GM19043 (cell line): ENCODE measurements around the gene THOC2.
"Not testable (repeated sequence)": the region's sequence is repeated elsewhere in the genome, so short reads cannot be mapped to it uniquely, and the experiment has no call there.

Experiments
- ATAC-seq: cut with Tn5 transposase; IDR thresholded peaks from one replicate; pipeline ENCODE4 v1.9.1; 2021; ENCODE audit warnings: low read depth; ENCODE audit not compliant: unreplicated experiment

THOC2 gene

DNA sequence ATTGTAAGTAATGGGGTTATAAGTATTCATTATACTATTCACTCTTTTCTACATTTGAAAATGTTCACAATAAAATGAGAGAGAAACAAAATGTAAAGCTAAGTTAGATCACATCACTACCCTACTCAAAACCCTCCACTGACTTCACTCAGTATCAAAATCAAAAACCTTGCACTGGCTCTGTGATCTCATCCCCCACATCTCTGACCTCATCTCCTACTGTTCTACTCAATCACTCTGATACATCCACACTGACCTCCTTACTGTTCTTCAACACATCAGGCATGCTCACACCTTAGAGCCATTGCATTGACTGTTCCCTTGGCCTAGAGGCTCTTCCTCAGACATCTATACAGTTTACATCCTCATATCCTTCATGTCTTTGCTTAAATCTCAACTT lies 50.7 kb downstream of the THOC2 start:
- ATAC-seq: no peak

GRCh38 chrX:123679733-123680460 lies 53.0 kb downstream of the THOC2 start:
- not testable (repeated sequence) for ATAC-seq

- no peak for ATAC-seq
Measured at GRCh38 chrX:123675154-123675553, 57.7 kb downstream of the THOC2 start.

DNA sequence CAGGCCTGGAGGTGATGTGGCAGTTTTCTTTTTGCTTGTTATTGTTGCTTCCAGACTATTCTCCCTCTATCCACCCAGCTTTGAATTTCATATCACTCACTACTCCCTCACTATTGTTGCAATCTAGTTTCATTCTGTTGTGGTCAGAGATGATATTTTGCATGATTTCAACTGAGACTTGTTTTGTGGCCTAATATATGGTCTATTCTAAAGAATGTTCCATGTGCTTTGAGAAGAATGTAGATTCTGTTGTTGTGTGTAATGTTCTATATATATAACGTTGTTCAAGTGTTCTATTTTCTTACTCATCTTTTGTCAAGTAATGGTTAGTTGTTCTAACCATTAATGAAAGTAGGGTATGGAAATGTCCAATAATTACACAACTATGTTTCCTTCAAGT lies 59.0 kb downstream of the THOC2 start:
- ATAC-seq: no peak

DNA sequence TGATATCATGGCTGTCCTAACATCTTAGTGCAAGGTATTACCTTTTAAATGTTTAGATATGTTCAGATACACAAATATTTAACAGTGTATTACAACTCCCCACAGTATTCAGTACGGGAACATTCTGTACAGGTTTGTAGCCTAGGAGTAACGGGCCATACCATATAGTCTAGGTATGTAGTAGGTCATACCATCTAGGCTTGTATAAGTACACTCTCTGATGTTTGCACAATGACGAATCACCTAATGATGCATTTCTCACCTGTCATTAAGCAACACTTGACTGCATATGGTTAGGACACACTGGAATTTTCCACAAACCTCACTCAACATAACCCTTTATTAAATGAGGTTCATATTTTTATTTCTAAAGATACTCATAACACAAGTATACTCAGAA lies 67.7 kb downstream of the THOC2 start:
- ATAC-seq: no peak

GRCh38 chrX:123664467-123665167 lies 68.2 kb downstream of the THOC2 start:
- ATAC-seq: not testable (repeated sequence)

GRCh38 chrX:123663720-123664119 lies 69.1 kb downstream of the THOC2 start:
- not testable (repeated sequence) for ATAC-seq

GRCh38 chrX:123656507-123656906 lies 76.3 kb downstream of the THOC2 start:
- not testable (repeated sequence) for ATAC-seq

GRCh38 chrX:123648811-123649181 lies 84.1 kb downstream of the THOC2 start:
- not testable (repeated sequence) for ATAC-seq

GRCh38 chrX:123648028-123648810 lies 84.6 kb downstream of the THOC2 start:
- no peak for ATAC-seq

DNA sequence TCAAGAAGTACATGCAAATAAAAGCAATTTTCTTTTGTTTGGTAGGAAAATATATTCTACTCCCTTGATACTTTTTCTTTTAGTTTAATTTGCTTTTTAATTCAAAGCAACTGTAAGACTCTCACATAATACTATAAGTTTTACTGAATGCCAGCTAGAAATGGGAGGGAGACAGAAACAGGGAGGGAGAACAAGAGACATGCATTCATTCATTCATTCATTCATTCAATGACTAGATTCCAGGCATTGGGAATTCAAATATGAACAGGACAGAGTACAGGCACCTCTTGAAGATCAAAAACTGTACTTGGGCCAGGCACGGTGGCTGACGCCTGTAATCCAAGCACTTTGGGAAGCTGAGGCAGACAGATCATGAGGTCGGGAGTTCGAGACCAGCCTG lies 85.6 kb downstream of the THOC2 start:
- no peak for ATAC-seq

- ATAC-seq: no peak
Measured at GRCh38 chrX:123629502-123629901, 103.3 kb downstream of the THOC2 start.

DNA sequence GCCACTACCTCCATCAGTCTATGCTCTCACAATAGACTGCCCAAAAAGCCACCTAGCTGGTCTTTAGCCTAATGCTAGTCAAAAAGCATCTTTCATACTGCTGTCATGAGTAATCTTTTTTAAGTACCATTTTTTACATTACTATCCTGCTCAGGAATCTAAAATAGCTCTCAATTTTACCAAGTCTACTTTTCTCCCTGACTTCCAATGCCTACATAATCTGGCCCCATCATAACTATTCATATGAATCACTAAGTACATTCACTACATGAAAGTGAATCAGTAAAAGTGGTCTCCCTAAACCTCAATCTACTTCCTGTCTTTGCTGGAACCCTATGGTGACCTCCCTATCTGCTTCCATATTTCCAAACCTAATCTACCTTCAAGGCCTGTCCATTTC lies 105.9 kb downstream of the THOC2 start:
- no peak for ATAC-seq

DNA sequence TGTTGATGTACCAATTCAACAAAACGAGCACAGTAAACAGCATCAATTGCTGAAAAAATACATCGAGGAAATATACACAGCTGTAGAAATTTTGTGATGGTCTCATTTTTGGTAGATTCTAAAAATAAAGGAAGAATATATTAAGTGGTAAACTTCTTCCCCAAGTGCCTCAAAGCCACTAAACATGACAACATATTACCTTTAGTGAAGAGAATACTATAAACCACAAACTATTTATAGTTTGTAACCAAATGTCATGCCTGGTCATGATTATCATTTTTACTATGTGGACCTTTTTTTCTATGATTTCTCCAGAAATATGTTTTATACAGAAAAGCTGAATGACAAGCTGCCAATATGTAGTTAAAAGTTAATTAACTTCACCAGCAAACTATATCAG lies 106.9 kb downstream of the THOC2 start:
- no peak for ATAC-seq

DNA sequence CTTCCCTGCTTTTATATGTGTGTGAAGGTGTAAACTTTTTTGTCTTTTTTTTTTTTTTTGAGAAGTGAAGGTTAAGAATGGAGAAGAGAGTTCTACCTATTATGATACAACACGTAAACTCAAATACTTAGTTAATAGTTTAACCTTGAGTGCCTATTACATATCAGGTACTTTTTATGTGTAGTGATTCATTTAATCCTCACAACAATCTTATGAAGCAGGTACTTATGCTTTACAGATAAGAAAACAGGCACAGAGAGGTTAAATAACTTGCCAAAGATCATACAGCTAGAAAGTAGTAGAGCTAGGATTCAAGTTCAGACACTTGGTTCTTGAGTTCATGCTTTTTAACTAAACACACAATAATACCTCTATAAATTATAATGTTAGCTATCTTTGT lies 107.4 kb downstream of the THOC2 start:
- no peak for ATAC-seq

GRCh38 chrX:123617007-123617406 lies 115.8 kb downstream of the THOC2 start:
- ATAC-seq: no peak

DNA sequence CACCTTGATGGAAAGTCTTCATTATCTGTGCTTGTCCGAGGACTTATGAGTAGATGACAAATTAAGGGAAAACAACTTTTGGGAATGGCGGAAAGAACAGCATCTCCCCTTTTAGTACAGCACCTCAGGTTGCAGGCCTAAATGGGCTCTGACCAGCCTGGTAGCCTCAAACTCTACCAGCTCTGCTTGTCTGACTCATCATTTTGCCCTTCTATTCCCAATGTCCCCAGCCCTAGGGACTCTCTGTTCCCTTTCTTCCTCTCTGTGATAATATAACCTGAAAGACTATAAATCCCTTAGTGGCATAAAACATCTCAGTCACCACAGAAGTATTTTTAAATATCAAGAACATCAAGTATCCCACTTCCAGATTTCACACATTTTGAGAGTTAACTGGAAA lies 121.9 kb downstream of the THOC2 start:
- ATAC-seq: no peak

GRCh38 chrX:123607806-123608205 lies 125.0 kb downstream of the THOC2 start:
- ATAC-seq: no peak

DNA sequence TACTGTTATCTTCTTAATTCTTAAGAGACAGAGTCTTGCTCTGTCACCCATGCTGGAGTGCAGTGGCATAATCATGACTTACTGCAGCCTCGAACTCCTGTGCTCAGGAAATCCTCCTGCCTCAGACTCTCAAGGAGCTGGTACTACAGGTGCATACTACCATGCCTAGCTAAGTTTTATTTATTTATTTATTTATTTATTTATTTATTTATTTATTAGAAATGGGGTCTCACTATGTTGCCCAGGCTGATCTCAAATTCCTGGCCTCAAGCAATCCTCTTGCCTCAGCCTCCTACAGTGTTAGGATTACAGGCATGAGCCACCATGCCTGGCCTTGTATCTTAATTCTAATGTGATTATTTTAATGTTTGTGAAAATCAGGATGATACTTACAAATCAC lies 125.6 kb downstream of the THOC2 start:
- ATAC-seq: no peak

DNA sequence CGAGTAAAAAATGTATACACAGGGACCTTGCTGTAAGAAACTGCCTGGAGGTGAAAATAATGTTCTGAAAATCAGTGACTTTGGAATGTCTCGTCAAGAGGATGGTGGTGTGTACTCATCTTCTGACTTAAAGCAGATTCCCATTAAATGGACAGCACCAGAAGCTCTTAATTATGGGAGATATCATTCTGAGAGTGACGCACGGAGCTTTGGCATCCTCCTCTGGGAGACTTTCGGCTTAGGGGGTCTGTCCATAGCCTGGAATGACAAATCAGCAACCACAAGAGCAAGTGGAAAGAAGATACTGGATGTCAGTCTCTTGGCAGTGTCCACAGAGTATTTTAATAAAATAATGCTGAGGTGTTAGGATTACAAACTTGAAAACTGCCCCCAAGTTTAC lies 129.4 kb downstream of the THOC2 start:
- ATAC-seq: no peak

DNA sequence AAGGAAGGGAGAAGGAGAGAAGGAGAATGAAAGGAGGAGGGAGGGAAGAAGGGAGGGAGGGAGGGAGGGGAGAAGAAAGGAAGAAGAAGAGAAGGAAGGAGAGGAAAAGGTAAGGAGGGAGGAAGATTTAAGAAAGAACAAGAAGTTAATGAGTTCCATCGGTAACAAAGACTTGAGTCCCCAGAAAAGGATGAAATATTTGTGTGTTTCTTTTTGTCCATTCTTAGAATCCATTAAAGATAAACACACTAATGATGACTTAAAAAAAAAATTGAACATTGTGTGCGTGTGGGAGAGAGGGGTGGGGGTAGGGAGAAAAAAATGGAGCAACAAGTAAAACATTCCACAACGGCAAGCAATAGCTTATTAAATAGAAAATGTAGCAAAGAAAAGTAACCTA lies 131.4 kb downstream of the THOC2 start:
- ATAC-seq: no peak

DNA sequence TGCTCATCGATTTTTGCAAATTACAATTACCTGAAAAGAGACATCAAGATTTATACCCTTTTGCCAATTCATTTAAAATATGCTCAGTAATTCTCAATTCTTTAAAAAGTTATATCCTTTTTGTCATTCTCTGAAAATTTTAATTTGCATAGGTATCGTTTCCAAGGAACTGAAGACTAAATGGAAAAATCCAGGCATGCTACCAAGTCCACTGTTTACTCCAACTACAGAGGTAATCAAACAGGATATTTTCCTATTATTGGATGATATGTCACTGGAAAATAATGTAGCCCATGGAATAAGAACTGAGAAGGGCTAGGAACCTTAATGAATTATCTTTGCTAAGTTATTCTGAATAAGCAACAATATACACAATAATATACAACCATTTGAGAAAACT lies 132.7 kb downstream of the THOC2 start:
- ATAC-seq: no peak
